Liver (tissue), 3 donors: Measurements from ENCODE around the gene BCL6B.

Source experiments
- CTCF ChIP-seq: fragments of 150-350 bp; IDR thresholded peaks from 2 replicates; pipeline ENCODE4 v1.5.1; 2017; ENCODE audit warnings: improper control_type of control experiment, low read depth, low read length; ENCODE audit not compliant: missing input control
- EGR1 ChIP-seq, 2 donors: IDR thresholded peaks; 2 replicates each; pipeline ENCODE4 v1.6.1; 2016 to 2018; ENCODE audit warnings: antibody characterized with exemption in 2 of 2, low read depth in 2 of 2
- FOXA2 ChIP-seq: IDR thresholded peaks from 2 replicates; pipeline ENCODE4 v1.6.1; 2016; ENCODE audit warnings: antibody characterized with exemption
- GABPA ChIP-seq, 2 donors: IDR thresholded peaks in 1 of 2; conservative IDR thresholded peaks in 1 of 2; 2 replicates each; pipeline ENCODE4 v1.6.1; 2016; ENCODE audit warnings: antibody characterized with exemption in 2 of 2, mild to moderate bottlenecking in 1 of 2, moderate library complexity in 1 of 2
- HNF4A ChIP-seq, 2 donors: conservative IDR thresholded peaks; 2 replicates each; pipeline ENCODE4 v1.6.1; 2016; ENCODE audit warnings: antibody characterized with exemption in 2 of 2, mild to moderate bottlenecking in 2 of 2
- JUND ChIP-seq, 2 donors: IDR thresholded peaks; 2 replicates each; pipeline ENCODE4 v1.6.1; 2016; ENCODE audit warnings: antibody characterized with exemption in 2 of 2
- MAX ChIP-seq: IDR thresholded peaks from 2 replicates; pipeline ENCODE4 v1.6.1; 2016; ENCODE audit warnings: antibody characterized with exemption
- RAD21 ChIP-seq, 2 donors: IDR thresholded peaks; 2 replicates each; pipeline ENCODE4 v1.6.1; 2016; ENCODE audit warnings: antibody characterized with exemption in 2 of 2, mild to moderate bottlenecking in 2 of 2
- RXRA ChIP-seq, 2 donors: IDR thresholded peaks; 2 replicates each; pipeline ENCODE4 v1.6.1; 2017 to 2018; ENCODE audit warnings: antibody characterized with exemption in 2 of 2, mild to moderate bottlenecking in 1 of 2
- SP1 ChIP-seq: IDR thresholded peaks from 2 replicates; pipeline ENCODE4 v1.6.1; 2018; ENCODE audit warnings: antibody characterized with exemption, mild to moderate bottlenecking
- TAF1 ChIP-seq: conservative IDR thresholded peaks from 2 replicates; pipeline ENCODE4 v1.6.1; 2016; ENCODE audit warnings: antibody characterized with exemption, mild to moderate bottlenecking
- YY1 ChIP-seq: IDR thresholded peaks from 2 replicates; pipeline ENCODE4 v1.6.1; 2016; ENCODE audit warnings: antibody characterized with exemption, mild to moderate bottlenecking
- TF ChIP-seq, protein P1 (sequence below): IDR thresholded peaks from 2 replicates; pipeline ENCODE4 v1.6.1; 2016; ENCODE audit warnings: antibody characterized with exemption, mild to moderate bottlenecking
- donor health status: healthy.
- donor health status: healthy.

DNA sequence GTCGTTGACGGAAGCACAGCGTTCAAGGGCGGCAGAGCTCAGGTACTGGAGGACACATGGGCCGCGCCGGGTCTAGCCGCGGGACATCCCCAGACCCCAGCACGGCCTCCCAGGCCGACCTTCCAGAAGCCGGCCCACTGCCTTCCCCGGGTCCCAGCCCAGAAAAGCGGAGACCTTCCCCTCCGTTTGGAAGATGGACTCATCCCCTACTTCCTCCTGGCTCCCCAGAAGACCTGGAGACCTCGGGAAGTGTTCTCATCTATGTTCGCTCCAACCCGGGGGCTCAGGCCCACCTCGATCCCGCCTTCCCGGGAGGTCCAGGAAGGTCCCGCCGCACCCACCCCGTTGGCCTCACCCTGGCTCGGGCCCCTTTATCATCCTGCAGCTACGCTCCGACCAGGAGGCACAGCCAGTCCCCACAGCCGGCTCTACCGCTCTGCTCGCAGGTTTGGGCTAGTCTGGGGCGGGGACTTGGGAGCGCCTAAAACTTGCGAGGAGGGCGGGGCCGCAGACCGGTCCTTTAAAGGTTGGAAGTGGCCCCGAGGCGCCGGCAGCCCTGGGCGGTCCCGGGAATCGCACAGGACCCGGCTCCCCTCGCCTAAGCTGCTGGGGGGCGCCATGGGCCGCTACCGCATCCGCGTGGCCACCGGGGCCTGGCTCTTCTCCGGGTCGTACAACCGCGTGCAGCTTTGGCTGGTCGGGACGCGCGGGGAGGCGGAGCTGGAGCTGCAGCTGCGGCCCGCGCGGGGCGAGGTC is 27.2 kb upstream of the BCL6B start, which contains the start of gene ALOX12:
- TF ChIP-seq EGR1 (IDR thresholded peaks at IDR 0.05; ENCODE audit: low read depth in 2 of 2), result no peak
- no peak for TF ChIP-seq TAF1
- TF ChIP-seq SP1, result no peak
- no peak for TF ChIP-seq CTCF
- TF ChIP-seq MAX, result no peak
- TF ChIP-seq JUND (IDR thresholded peaks at IDR 0.05), result no peak
- no peak for TF ChIP-seq RXRA (IDR thresholded peaks at IDR 0.05)
- no peak for TF ChIP-seq YY1
- no peak for TF ChIP-seq HNF4A (conservative IDR thresholded peaks at IDR 0.05)
- TF ChIP-seq GABPA (IDR thresholded peaks at IDR 0.05 in 1 of 2, conservative IDR thresholded peaks at IDR 0.05 in 1 of 2), result no peak
- TF ChIP-seq, protein P1, sequence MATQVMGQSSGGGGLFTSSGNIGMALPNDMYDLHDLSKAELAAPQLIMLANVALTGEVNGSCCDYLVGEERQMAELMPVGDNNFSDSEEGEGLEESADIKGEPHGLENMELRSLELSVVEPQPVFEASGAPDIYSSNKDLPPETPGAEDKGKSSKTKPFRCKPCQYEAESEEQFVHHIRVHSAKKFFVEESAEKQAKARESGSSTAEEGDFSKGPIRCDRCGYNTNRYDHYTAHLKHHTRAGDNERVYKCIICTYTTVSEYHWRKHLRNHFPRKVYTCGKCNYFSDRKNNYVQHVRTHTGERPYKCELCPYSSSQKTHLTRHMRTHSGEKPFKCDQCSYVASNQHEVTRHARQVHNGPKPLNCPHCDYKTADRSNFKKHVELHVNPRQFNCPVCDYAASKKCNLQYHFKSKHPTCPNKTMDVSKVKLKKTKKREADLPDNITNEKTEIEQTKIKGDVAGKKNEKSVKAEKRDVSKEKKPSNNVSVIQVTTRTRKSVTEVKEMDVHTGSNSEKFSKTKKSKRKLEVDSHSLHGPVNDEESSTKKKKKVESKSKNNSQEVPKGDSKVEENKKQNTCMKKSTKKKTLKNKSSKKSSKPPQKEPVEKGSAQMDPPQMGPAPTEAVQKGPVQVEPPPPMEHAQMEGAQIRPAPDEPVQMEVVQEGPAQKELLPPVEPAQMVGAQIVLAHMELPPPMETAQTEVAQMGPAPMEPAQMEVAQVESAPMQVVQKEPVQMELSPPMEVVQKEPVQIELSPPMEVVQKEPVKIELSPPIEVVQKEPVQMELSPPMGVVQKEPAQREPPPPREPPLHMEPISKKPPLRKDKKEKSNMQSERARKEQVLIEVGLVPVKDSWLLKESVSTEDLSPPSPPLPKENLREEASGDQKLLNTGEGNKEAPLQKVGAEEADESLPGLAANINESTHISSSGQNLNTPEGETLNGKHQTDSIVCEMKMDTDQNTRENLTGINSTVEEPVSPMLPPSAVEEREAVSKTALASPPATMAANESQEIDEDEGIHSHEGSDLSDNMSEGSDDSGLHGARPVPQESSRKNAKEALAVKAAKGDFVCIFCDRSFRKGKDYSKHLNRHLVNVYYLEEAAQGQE, result no peak
- no peak for TF ChIP-seq RAD21 (IDR thresholded peaks at IDR 0.05)
- TF ChIP-seq FOXA2, result no peak
